Fibroblast of skin of back (primary cell): Measurements from ENCODE around the gene TLCD1.

Source experiments
- DNase-seq: peaks from one replicate; pipeline ENCODE4 v3.0.0-alpha.2; 2013

The TLCD1 gene

GRCh38 chr17:28712032-28712704, 13.9 kb downstream of the TLCD1 start:
- DNase-seq, result peak; percentile 46

GRCh38 chr17:28711723-28712031, 14.4 kb downstream of the TLCD1 start, which contains the start of gene PROCA1:
PROCA1 (minus strand) TSS chr17:28711888; CDS start chr17:28711660, 228 bp downstream.
- DNase-seq, result no peak

- peak; percentile 92 for DNase-seq
Observed at GRCh38 chr17:28710861-28711722, 14.9 kb downstream of the TLCD1 start.

GRCh38 chr17:28707339-28707720, 18.7 kb downstream of the TLCD1 start:
- no peak for DNase-seq

- DNase-seq, result no peak
Observed at GRCh38 chr17:28706471-28707338, 19.3 kb downstream of the TLCD1 start.

GRCh38 chr17:28705728-28706334, 20.2 kb downstream of the TLCD1 start:
- DNase-seq, result no peak

- no peak for DNase-seq
Observed at GRCh38 chr17:28705074-28705659, 20.9 kb downstream of the TLCD1 start.

- DNase-seq, result no peak
Observed at GRCh38 chr17:28704219-28704858, 21.7 kb downstream of the TLCD1 start.

- DNase-seq, result no peak
Observed at GRCh38 chr17:28703552-28704218, 22.3 kb downstream of the TLCD1 start.

- DNase-seq, result no peak
Observed at GRCh38 chr17:28702752-28703150, 23.3 kb downstream of the TLCD1 start.

- DNase-seq, result no peak
Observed at GRCh38 chr17:28702026-28702751, 23.8 kb downstream of the TLCD1 start.

GRCh38 chr17:28700830-28701492, 25.1 kb downstream of the TLCD1 start:
- DNase-seq, result no peak

GRCh38 chr17:28700278-28700677, 25.8 kb downstream of the TLCD1 start:
- no peak for DNase-seq

GRCh38 chr17:28698253-28698941, 27.6 kb downstream of the TLCD1 start:
- no peak for DNase-seq

GRCh38 chr17:28693869-28694268, 32.2 kb downstream of the TLCD1 start:
- DNase-seq, result no peak

GRCh38 chr17:28689011-28689410, 37.0 kb downstream of the TLCD1 start:
- no peak for DNase-seq

GRCh38 chr17:28688481-28688880, 37.6 kb downstream of the TLCD1 start:
- DNase-seq, result no peak

GRCh38 chr17:28686296-28686695, 39.7 kb downstream of the TLCD1 start:
- DNase-seq, result no peak

GRCh38 chr17:28685366-28685765, 40.7 kb downstream of the TLCD1 start:
- DNase-seq, result no peak
